HCT116 (cell line): Measurements from ENCODE around the gene MPV17L.

Experiments
- CTCF ChIP-seq, 3 experiments: fragments of 200-600 bp in 1 of 3; sonication (generic) in 1 of 3; IDR thresholded peaks in 2 of 3; conservative IDR thresholded peaks in 1 of 3; 2 replicates each; pipeline ENCODE4 v1.5.1; 2012 to 2017; ENCODE audit warnings: low read depth in 2 of 3, low read length in 2 of 3, antibody characterized with exemption in 1 of 3, borderline replicate concordance in 1 of 3, control low read depth in 1 of 3, mild to moderate bottlenecking in 1 of 3, mixed read lengths in 1 of 3, mixed run types in 1 of 3, moderate library complexity in 1 of 3; ENCODE audit not compliant: insufficient read depth in 1 of 3
- FOSL1 ChIP-seq: IDR thresholded peaks from 2 replicates; pipeline ENCODE4 v1.6.1; 2012; ENCODE audit warnings: low read depth
- JUND ChIP-seq: IDR thresholded peaks from 2 replicates; pipeline ENCODE4 v1.6.1; 2012
- YY1 ChIP-seq: IDR thresholded peaks from 2 replicates; pipeline ENCODE4 v1.6.1; 2011; ENCODE audit warnings: low read length, low read depth, moderate library complexity, mild to moderate bottlenecking; ENCODE audit not compliant: insufficient replicate concordance; ENCODE audit errors: extremely low read depth

GRCh38 chr16:15459791-15460190 is 64.2 kb downstream of the MPV17L start:
- TF ChIP-seq CTCF (IDR thresholded peaks at IDR 0.05 in 2 of 3, conservative IDR thresholded peaks at IDR 0.05 in 1 of 3; ENCODE audit: borderline replicate concordance in 1 of 3, insufficient read depth in 1 of 3, low read depth in 2 of 3, low read length in 2 of 3), result no peak
- TF ChIP-seq YY1, result no peak
- no peak for TF ChIP-seq FOSL1
- no peak for TF ChIP-seq JUND
